K562 (cell line): Measurements from ENCODE around the gene CCSER1. TPM values are rescaled to one million over a fixed set of nuclear protein-coding genes. Genes with fewer than 3 reads are reported as not detected.

Experiments
- ATAC-seq: fragments of 200-7000 bp; cut with Tn5 transposase; 3 replicates; pipeline ENCODE4 v1.9.1; 2020; ENCODE audit warnings: moderate library complexity
- BruUV-seq: library from RNA; stranded (reverse); fragments of 400-500 nt; replicated peaks from 2 replicates; lab custom pipeline; 2021; lab: Mats Ljungman, UMichigan
- CTCF ChIA-PET: fragments of 300-600 bp; formaldehyde crosslinking; extraction: SDS; loops from one replicate; lab custom pipeline; 2021; ENCODE audit warnings: low intra/inter-chr PET ratio; lab: Yijun Ruan, JAX
- POLR2A ChIA-PET: fragments of 300-600, 350-650 bp; sonication (Branson Sonifier 250); formaldehyde crosslinking; extraction: SDS; loops from one replicate; lab custom pipeline; 2021; ENCODE audit warnings: antibody characterized with exemption, inconsistent platforms; lab: Yijun Ruan, JAX
- DNase-seq, 4 experiments: peaks; one replicate each; pipeline versions ENCODE4 v3.0.0 to v3.0.0-alpha.2; 2011 to 2018; ENCODE audit warnings: low spot score in 3 of 4, mixed read lengths in 3 of 4; ENCODE audit errors: extremely low read depth in 1 of 4
- FAIRE-seq: peaks from 2 replicates; lab custom pipeline; 2011; peaks lifted over from hg19 to GRCh38; lab: Jason Lieb, UNC
- H2AFZ ChIP-seq: 2 replicates; pipeline ENCODE4 v1.6.0; 2011; ENCODE audit warnings: low read depth, low read length, control low read depth, inconsistent platforms
- H3K27ac ChIP-seq: fragments of 200-600 bp; 3 replicates; pipeline ENCODE4 v1.8.0; 2011; ENCODE audit warnings: low read depth, mild to moderate bottlenecking, control low read depth, inconsistent platforms, low read length, moderate library complexity, mixed read lengths; ENCODE audit errors: extremely low read depth
- H3K27me3 ChIP-seq, 2 experiments: fragments of 300-600 bp in 1 of 2; 2 replicates in 1 of 2; 3 replicates in 1 of 2; pipeline versions ENCODE4 v1.6.0 to v1.8.0; 2011; ENCODE audit warnings: inconsistent platforms in 2 of 2, low read length in 2 of 2, mild to moderate bottlenecking in 1 of 2, mixed read lengths in 1 of 2, moderate library complexity in 1 of 2; ENCODE audit not compliant: control insufficient read depth in 2 of 2, insufficient read depth in 2 of 2
- H3K36me3 ChIP-seq: fragments of 300-600 bp; 3 replicates; pipeline ENCODE4 v1.8.0; 2011; ENCODE audit warnings: mild to moderate bottlenecking, low read length, inconsistent platforms; ENCODE audit not compliant: control insufficient read depth, insufficient read depth
- H3K4me1 ChIP-seq, 2 experiments: fragments of 200-600 bp in 1 of 2; replicated peaks in 1 of 2; 2 replicates in 1 of 2; 3 replicates in 1 of 2; pipeline versions ENCODE4 v1.5.1 to v1.8.0; 2011; ENCODE audit warnings: inconsistent platforms in 2 of 2, low read length in 2 of 2, mild to moderate bottlenecking in 1 of 2, mixed read lengths in 1 of 2, moderate library complexity in 1 of 2; ENCODE audit not compliant: control insufficient read depth in 2 of 2, insufficient read depth in 2 of 2
- H3K4me2 ChIP-seq: 2 replicates; pipeline ENCODE4 v1.6.1; 2011; ENCODE audit warnings: low read length, control low read depth, inconsistent platforms, mixed read lengths; ENCODE audit not compliant: insufficient read depth
- H3K4me3 ChIP-seq: fragments of 200-600 bp; sonication (generic), shearing (Covaris generic); 2 replicates; pipeline ENCODE4 v1.5.1; 2016; ENCODE audit warnings: control low read depth, inconsistent platforms
- H3K79me2 ChIP-seq: fragments of 200-600 bp; 3 replicates; pipeline ENCODE4 v1.8.0; 2011; ENCODE audit warnings: low read length, inconsistent platforms; ENCODE audit not compliant: control insufficient read depth, insufficient read depth
- H3K9ac ChIP-seq, 2 experiments: 2 replicates each; pipeline versions ENCODE4 v1.6.0 to v1.6.1; 2011; ENCODE audit warnings: low read depth in 2 of 2, low read length in 2 of 2, control low read depth in 1 of 2, inconsistent platforms in 1 of 2, mild to moderate bottlenecking in 1 of 2, mixed read lengths in 1 of 2; ENCODE audit not compliant: insufficient read depth in 1 of 2
- H3K9me1 ChIP-seq: one replicate; pipeline ENCODE4 v1.6.0; 2011; ENCODE audit warnings: inconsistent platforms, mild to moderate bottlenecking, low read length, moderate library complexity; ENCODE audit not compliant: control insufficient read depth, insufficient read depth
- H3K9me3 ChIP-seq: replicated peaks from 2 replicates; pipeline ENCODE4 v1.5.1; 2011; ENCODE audit warnings: low read depth, low read length, inconsistent platforms; ENCODE audit not compliant: control insufficient read depth, insufficient read depth
- H4K20me1 ChIP-seq: replicated peaks from 2 replicates; pipeline ENCODE4 v1.6.1; 2011; ENCODE audit warnings: low read length, inconsistent platforms, mixed read lengths; ENCODE audit not compliant: control insufficient read depth, insufficient read depth
- CBFA2T3 ChIP-seq: fragments of 450-650 bp; IDR thresholded peaks from 2 replicates; pipeline ENCODE4 v1.6.1; 2017
- FOXP4 ChIP-seq: sonication (generic); formaldehyde crosslinking; IDR thresholded peaks from 2 replicates; pipeline ENCODE4 v1.8.0; 2022; ENCODE audit warnings: mild to moderate bottlenecking, missing genetic modification reagents, borderline replicate concordance
- GTF2A2 ChIP-seq: IDR thresholded peaks from 2 replicates; pipeline ENCODE4 v1.6.1; 2016; ENCODE audit warnings: mild to moderate bottlenecking, missing genetic modification characterization, missing compliant biosample characterization
- GTF3C2 ChIP-seq: IDR thresholded peaks from 3 replicates; pipeline ENCODE4 v1.6.1; 2011; ENCODE audit warnings: borderline replicate concordance, mild to moderate bottlenecking, moderate library complexity; ENCODE audit not compliant: insufficient read length; ENCODE audit errors: extremely low read depth
- HNRNPH1 ChIP-seq: fragments of 200-400 bp; formaldehyde crosslinking; optimal IDR thresholded peaks from 2 replicates; pipeline ENCODE3; 2017; ENCODE audit warnings: low read depth, mild to moderate bottlenecking, low read length, moderate library complexity
- MNT ChIP-seq, 2 experiments: fragments of 450-650 bp; conservative IDR thresholded peaks; 2 replicates each; pipeline ENCODE4 v1.6.1; 2017; ENCODE audit warnings: mild to moderate bottlenecking in 2 of 2, moderate library complexity in 2 of 2
- NFATC3 ChIP-seq: fragments of 450-650 bp; IDR thresholded peaks from 2 replicates; pipeline ENCODE4 v1.6.1; 2017; ENCODE audit warnings: mild to moderate bottlenecking
- SMAD4 ChIP-seq: fragments of 250-450 bp; sonication (Bioruptor Pico); conservative IDR thresholded peaks from 2 replicates; pipeline ENCODE4 v1.8.0; 2021; ENCODE audit warnings: inconsistent platforms, mild to moderate bottlenecking, moderate library complexity
- SMARCE1 ChIP-seq: fragments of 450-650 bp; IDR thresholded peaks from 2 replicates; pipeline ENCODE4 v1.7.1; 2016; ENCODE audit warnings: mild to moderate bottlenecking
- TGIF2 ChIP-seq: sonication (generic); formaldehyde crosslinking; IDR thresholded peaks from 2 replicates; pipeline ENCODE4 v1.8.1; 2022; ENCODE audit warnings: mild to moderate bottlenecking, missing genetic modification reagents, moderate library complexity
- ZBTB7A ChIP-seq: IDR thresholded peaks from 2 replicates; pipeline ENCODE4 v1.6.1; 2011; ENCODE audit warnings: low read depth, mild to moderate bottlenecking, low read length, moderate library complexity, borderline replicate concordance; ENCODE audit not compliant: control insufficient read depth
- ZKSCAN8 ChIP-seq: fragments of 200-800 bp; sonication (Bioruptor generic); IDR thresholded peaks from 2 replicates; pipeline ENCODE4 v1.6.1; 2016; ENCODE audit warnings: missing genetic modification characterization, missing compliant biosample characterization
- ZNF311 ChIP-seq: fragments of 250-450 bp; sonication (Bioruptor Pico); IDR thresholded peaks from 2 replicates; pipeline ENCODE4 v1.4.0; 2020; ENCODE audit warnings: mild to moderate bottlenecking, moderate library complexity
- in situ Hi-C: fragments of 300-500 bp; cut with MboI; formaldehyde crosslinking; loops from 4 replicates; pipeline ENCODE4 v1.15.0; 2018; ENCODE audit warnings: inconsistent platforms, mixed read lengths
- intact Hi-C: fragments of 100-400 bp; cut with micrococcal nuclease; formaldehyde crosslinking; loops from 2 replicates; pipeline ENCODE4 v1.14.2; 2022
- polyA plus RNA-seq, 8 experiments: library from polyadenylated mRNA; depleted of rRNA in 4 of 8; stranded (reverse) in 5 of 8; unstranded in 3 of 8; fragments of >200 nt; fragmentation: Nextera tagmentation in 2 of 8; fragmentation: Illumina TruSeq in 1 of 8; extraction: Ambion mirVana in 2 of 8; extraction: Trizol in 1 of 8; gene quantifications; 2 replicates each; pipeline versions ENCODE4 v1.2.1 to v1.2.3, GENCODE V29; 2011 to 2014; ENCODE audit warnings: inconsistent platforms in 1 of 8, missing spikeins in 1 of 8
- total RNA-seq, 7 experiments: library from RNA; depleted of rRNA in 6 of 7; stranded (reverse); fragments of >200 nt in 6 of 7; fragmentation: Illumina TruSeq in 2 of 7; extraction: Trizol in 2 of 7; gene quantifications; 2 replicates each; pipeline versions ENCODE4 v1.2.1 to v1.2.3, GENCODE V29; 2011 to 2021; ENCODE audit warnings: low replicate concordance in 1 of 7

CCSER1 gene
- total and polyA plus RNA-seq, 9 of the 15 experiments (the other 6 are each of a cell fraction or from before 2014, with no cell fraction given), result not detected

GRCh38 chr4:90120037-90120436 is 7.2 kb upstream of the CCSER1 start:
- intact Hi-C loops, result no loop called here
- no peak for TF ChIP-seq CBFA2T3
- TF ChIP-seq ZBTB7A, result no peak
- TF ChIP-seq MNT (conservative IDR thresholded peaks at IDR 0.05), result no peak
- no peak for TF ChIP-seq NFATC3
- no peak for TF ChIP-seq TGIF2 (CRISPR knock-in tag)
- no peak for TF ChIP-seq ZKSCAN8 (CRISPR knock-in tag)
- TF ChIP-seq SMAD4 (CRISPR knock-in tag), result no peak
- TF ChIP-seq SMARCE1, result no peak
- no peak for TF ChIP-seq GTF3C2
- no peak for TF ChIP-seq ZNF311 (CRISPR knock-in tag)
- no peak for TF ChIP-seq GTF2A2 (tag)
- TF ChIP-seq FOXP4 (CRISPR knock-in tag), result no peak
- no peak for TF ChIP-seq HNRNPH1
- no peaks in the 10 kb centered on the region for H3K79me2 ChIP-seq
- no peak overlapping the region for H3K27ac ChIP-seq
- no TSS peak for BruUV-seq
- H3K9me1 ChIP-seq, result no peaks in the 10 kb centered on the region
- H2AFZ ChIP-seq, result no peak overlapping the region
- CTCF ChIA-PET, result no interaction called here
- in situ Hi-C loops, result no loop called here
- H4K20me1 ChIP-seq, result no peaks in the 10 kb centered on the region
- POLR2A ChIA-PET, result no interaction called here
- H3K4me2 ChIP-seq, result no peak overlapping the region
- H3K4me3 ChIP-seq, result no peak overlapping the region
- FAIRE-seq, result no peak
- no peak for DNase-seq
- no peak for ATAC-seq
- H3K4me1 ChIP-seq, result no peaks in the 10 kb centered on the region
- H3K36me3 ChIP-seq, result no peaks in the 10 kb centered on the region
- no peak overlapping the region for H3K9ac ChIP-seq
- no peaks in the 10 kb centered on the region for H3K9me3 ChIP-seq
- no peaks in the 10 kb centered on the region for H3K27me3 ChIP-seq
